Lower leg skin (tissue), 3 donors: Measurements from ENCODE around the gene ACACA.

Experiments
- CTCF ChIP-seq, 3 donors: fragments of 450-650 bp; IDR thresholded peaks; one replicate each; pipeline ENCODE4 v1.5.1; 2016; ENCODE audit warnings: antibody characterized with exemption in 3 of 3, mild to moderate bottlenecking in 3 of 3, moderate library complexity in 2 of 3
- POLR2A ChIP-seq, 2 donors: fragments of 450-650 bp; IDR thresholded peaks; one replicate each; pipeline ENCODE4 v1.6.1; 2016 to 2017; ENCODE audit warnings: antibody characterized with exemption in 2 of 2, mild to moderate bottlenecking in 1 of 2, moderate library complexity in 1 of 2

- no peak for TF ChIP-seq POLR2A (IDR thresholded peaks at IDR 0.05)
- TF ChIP-seq CTCF (IDR thresholded peaks at IDR 0.05), result no peak
Measured at GRCh38 chr17:37231887-37232286, 174.7 kb downstream of the ACACA start.
